Suppressor macrophage (primary cell): ENCODE data around the gene C2CD4B.

Source experiments
- DNase-seq, 4 experiments: peaks; one replicate each; pipeline ENCODE4 v3.0.0-alpha.2; 2020 to 2022

C2CD4B gene

GRCh38 chr15:62118520-62119226 lies 46.4 kb downstream of the C2CD4B start:
- peak; percentile 50 to 76 (median 59) for DNase-seq

DNA sequence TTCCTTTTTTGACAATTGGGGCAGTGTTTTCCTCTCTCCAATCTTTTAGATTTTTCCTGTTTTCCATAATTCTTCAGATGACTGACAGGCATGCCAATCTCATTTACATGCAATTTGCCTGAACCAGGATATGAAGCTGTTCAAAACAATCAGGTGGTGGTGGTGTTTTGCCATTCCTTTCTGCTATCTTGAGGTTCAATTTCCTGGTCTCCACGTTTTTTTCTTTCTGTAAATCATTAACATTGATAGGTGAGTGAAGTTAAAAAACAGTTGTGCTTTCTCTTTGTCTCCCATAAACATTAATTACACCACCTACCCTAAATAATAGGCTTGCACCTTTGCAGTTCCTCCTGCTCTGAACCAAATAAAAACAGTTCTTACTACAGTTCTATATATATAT lies 49.2 kb downstream of the C2CD4B start:
- no peak for DNase-seq
